Cardiac septum (tissue), 1 donor: Measurements from ENCODE around the gene MFN1. TPM values are rescaled to one million over a fixed set of nuclear protein-coding genes. Genes with fewer than 3 reads are reported as not detected.
"Not testable (repeated sequence)": the region's sequence is repeated elsewhere in the genome, so short reads cannot be mapped to it uniquely, and the experiment has no call there.

ENCODE experiments used
- DNase-seq: peaks from one replicate; pipeline ENCODE4 v3.0.0-alpha.2; 2020; ENCODE audit warnings: low spot score
- intact Hi-C: fragments of 100-400 bp; cut with DNase I; formaldehyde crosslinking; loops from one replicate; pipeline ENCODE4 v1.14.0; 2022
- long read RNA-seq: library from polyadenylated mRNA; unstranded; transcript quantifications from one replicate; pipeline ENCODE4 v2.0.0, GENCODE V29; 2021
- total RNA-seq: library from RNA; stranded (reverse); fragmentation: NEBNext Ultra II Directional; extraction: Animal tissue kit (Norgen Biotek cat#: 25700); gene quantifications from one replicate; pipeline ENCODE4 v1.2.1, GENCODE V29; 2021
- donor health status: DM: no; HTN: no; CAD: no.

The MFN1 gene
- 49.2 TPM for total RNA-seq
- long read RNA-seq, full-length matches to known transcripts, result 19 of 50 reads
- long read RNA-seq, partial matches to known transcripts, result 28 of 50 reads
- long read RNA-seq, other reads (novel, unspliced or antisense), result 3 of 50 reads

DNA sequence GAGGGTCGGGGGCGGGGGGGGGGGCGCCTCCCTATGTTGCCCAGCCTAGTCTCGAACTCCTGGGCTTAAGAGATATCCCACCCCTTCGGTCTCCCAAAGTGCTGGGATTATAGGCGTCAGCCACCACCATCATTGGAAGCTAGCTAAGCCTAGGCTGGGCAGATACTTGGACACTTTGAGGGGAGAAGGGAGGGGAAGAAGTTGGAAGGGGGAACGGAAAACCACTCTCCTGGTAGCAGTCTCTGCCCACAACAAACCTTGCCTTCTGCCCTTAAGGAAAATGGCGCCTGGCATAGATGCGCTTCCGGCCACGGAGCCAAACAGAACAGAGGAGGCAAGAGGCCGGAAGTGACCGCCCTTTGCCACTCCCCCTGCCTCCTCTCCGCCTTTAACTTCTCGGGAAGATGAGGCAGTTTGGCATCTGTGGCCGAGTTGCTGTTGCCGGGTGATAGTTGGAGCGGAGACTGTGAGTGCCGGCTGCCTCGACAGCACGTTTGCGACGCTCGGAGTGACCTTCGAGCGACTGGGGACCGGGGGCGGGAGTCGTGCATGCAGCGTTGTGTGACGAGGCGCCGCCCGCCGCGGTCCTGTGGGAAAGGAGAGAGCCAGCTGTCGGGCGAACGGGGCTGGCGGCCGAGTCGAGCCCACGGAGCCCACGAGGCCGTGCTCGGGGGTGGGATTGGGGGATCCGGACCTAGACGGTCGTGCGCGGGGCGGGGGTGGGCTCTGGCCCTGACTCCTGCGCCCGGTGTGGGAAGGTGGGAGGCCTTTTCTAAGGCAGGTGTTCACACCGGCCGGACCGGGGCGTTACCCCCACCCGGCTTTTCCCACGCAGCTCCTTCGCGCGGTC is at the start of gene MFN1:
Gene MFN1 (plus strand): TSS at position 365 of the 850 bp plus-strand sequence. CDS start 1,143 bp downstream, outside the sequence.
- intact Hi-C loops, result loop anchor here (2.0 to 5.0 kb wide), 3 partner anchors 25 to 257 kb away; partner anchors contain the start of genes ACTL6A, MRPL47, NDUFB5 and ZNF639
- peak; percentile 97 for DNase-seq

GRCh38 chr3:179297971-179298725 is 49.4 kb upstream of the MFN1 start:
- DNase-seq, result no peak
- intact Hi-C loops, result no loop called here

DNA sequence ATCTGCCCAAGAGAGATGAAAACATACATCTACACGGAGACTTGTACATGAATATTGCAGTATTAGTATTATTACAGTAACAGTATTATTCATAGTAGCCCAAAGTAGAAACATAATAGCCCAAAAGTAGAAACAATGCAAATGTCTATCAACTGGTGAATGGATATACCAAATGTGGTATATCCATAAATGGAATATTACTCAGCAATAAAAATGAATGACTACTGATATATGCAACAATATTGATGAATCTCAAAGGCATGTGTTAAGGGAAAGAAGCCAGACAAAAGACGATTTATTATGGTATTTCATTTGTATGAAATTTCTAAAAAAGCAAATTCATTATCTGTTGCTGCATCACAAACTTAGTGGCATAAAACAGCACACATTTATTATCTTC is 48.2 kb upstream of the MFN1 start:
- intact Hi-C loops, result no loop called here
- no peak for DNase-seq

DNA sequence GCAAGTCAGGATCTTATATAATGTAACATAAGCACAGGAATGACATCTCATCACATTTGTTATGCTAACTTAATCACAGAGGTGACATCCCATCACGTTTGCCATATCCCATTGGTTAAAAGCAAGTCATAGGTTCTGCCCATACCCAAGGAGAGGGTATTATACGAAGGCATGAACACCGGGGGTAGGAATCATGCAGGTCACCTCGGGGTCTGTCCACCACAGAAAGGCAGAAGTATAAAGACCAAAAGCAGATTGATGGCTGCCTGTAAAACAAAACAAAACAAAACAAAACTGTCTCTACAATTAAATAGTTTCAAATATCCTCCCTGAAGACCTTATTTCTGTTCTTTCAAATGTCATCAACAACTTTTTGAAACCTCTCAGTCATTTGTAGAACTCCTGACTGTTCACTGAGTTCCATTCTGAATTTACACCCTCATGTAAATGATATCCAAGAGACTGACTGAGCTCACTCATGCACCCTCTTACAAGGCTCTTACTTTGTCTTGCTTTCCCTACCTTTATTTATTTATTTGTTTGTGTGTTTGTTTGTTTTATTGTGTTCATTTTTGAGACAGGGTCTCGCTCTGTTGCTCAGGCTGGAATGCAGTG is 47.4 kb upstream of the MFN1 start:
- DNase-seq, result no peak
- intact Hi-C loops, result no loop called here

DNA sequence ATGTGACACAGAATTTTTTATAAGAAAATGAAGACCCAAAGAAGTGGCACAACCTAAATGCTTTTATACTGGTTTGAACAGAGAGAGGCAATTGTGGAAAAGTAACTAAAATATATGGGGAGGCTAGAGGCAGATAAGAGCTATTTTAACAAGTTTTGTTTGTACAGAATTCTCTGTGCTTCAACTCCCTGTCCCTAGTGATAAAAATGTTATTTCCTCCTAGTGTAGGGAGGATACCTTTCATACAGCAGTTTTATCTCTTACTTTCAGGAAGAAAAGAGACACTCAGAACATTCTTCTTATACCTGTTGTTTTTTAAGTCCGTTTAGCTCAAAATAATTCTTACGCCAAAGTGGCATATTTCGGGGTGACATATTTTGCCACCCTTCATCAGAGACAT is 45.9 kb upstream of the MFN1 start:
- intact Hi-C loops, result no loop called here
- DNase-seq, result no peak

GRCh38 chr3:179302111-179302510 is 45.4 kb upstream of the MFN1 start:
- intact Hi-C loops, result no loop called here

DNA sequence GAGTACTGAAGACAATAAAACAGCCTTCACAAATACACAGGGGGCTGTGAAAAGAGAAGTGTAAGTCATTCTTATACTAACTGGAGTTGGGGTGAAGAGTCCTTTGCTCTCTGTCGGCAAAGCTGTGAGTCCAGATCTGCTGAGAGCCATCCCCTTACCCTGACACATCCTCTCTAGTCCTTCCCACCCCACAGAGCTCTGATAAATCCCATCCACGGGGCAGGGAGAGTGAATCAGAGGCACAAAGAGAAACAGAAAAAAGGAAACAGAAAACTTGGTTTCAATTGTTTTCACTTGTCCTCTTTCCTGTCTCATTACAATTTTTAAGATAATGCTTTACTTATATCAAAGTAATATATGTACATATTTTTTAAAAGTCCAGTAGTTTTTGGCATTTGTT is 42.9 kb upstream of the MFN1 start:
- intact Hi-C loops, result no loop called here
- DNase-seq, result no peak

More at GRCh38 chr3:179302111-179302510, 45.4 kb upstream of the MFN1 start:
- no peak for DNase-seq

GRCh38 chr3:179307362-179307761 is 40.1 kb upstream of the MFN1 start:
- DNase-seq, intact Hi-C loops: not testable (repeated sequence)

DNA sequence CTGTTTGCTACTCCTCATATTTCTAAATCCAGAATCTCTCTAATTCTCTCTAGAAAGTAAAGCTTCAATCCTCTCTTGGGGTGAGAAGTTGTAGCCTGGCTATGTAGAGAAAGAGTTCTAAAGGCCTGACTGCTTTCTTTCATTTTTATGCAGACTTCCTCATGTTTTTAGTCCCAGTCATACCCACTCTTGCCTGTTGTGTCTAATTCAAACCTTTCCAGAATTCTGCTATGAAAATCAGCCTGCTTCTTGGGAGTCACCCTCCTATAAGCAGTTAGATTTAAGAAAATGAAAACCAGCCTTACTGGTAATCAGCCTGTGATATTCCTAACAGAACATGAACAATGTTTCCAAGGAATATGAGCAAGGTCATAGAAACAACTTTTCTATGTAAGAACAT is 39.5 kb upstream of the MFN1 start:
- no peak for DNase-seq
- intact Hi-C loops, result no loop called here

DNA sequence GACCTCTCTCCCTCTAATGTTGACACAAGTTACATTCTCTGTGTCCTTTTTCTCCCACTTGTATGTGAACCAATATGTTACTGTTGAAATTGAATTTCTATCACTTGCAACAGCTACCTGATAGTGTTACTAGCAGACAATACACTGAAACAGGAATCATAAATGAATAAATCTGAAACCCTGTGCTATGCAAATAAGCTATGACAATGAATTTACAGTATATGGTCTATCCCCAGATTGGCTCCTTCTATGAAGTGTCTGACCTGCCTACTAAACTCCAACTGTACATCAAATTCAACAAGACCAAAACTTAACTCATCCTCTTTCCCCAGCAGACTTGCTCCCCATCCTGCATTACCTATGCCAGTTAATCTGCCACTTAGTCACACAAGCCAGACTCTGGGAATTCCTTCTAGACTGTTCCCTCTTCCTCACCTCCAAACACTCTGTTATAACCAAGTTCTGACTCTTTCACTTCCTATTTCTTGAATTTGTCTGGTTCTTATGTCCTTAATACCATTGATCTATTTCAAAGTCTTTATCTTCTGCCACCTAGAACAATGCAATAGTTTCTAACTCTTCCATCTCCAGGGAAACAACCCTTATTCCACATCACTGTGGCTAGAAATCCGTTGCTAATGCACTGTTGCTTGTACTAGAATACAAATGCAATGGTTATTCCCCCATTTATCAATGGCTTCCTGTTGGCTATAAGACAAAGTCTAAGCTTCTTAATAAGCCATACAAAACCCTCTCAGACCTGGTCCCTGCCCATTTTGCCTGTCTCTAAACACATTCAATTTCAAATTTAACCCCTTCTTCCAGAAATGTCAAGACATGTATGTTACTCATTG is 38.1 kb upstream of the MFN1 start:
- DNase-seq, result no peak
- intact Hi-C loops, result no loop called here

DNA sequence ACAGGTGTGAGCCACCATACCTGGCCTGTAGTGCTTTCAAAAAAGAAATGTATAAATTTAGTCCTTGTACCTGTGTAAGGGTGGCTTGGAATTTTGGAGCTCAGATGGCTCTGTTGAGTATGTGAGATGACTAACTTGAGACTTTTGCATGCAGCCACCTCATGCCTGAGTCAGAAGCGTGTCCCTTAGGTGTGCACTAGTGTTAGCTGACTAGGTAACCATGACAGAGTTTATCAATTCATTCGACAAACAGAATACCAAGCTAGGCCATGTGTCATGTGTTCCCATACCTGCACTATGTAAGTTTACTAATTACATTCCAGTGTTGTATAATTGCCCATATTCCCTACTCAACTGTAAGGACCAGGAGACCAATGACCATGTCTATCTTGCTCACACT is 28.6 kb upstream of the MFN1 start:
- DNase-seq, result no peak
- intact Hi-C loops, result no loop called here

DNA sequence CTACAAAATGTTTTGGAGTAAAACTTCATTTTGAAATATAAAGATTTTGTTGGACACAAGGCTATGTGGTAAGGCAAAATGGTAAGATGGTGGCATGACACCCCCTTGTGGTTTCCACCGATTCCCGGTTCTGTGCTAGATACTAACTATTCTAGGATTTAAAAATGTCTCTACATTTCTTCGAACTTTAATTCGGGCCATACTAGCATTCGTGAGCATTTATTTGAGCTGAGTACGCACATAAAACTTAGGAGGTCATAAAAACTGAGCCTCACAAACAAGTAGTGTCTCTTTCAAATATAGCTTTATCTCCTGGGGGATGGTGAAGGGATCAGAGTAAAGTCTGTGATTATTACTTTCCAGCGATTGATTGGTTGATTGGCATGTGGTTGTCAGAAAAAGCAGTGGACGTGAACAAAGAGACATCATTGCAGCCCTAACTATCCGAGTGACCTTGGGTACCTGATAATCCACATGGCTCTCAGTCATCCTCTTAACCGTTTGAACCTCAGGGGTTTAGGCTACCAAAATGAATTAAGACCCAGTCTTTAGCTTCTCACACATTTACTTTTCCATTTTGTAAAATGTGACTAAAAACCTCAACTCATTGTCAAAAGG is 25.7 kb upstream of the MFN1 start:
- intact Hi-C loops, result loop anchor here (2.0 kb wide), 2 partner anchors 25 to 251 kb away; partner anchors contain the start of genes MFN1 and ZMAT3

DNA sequence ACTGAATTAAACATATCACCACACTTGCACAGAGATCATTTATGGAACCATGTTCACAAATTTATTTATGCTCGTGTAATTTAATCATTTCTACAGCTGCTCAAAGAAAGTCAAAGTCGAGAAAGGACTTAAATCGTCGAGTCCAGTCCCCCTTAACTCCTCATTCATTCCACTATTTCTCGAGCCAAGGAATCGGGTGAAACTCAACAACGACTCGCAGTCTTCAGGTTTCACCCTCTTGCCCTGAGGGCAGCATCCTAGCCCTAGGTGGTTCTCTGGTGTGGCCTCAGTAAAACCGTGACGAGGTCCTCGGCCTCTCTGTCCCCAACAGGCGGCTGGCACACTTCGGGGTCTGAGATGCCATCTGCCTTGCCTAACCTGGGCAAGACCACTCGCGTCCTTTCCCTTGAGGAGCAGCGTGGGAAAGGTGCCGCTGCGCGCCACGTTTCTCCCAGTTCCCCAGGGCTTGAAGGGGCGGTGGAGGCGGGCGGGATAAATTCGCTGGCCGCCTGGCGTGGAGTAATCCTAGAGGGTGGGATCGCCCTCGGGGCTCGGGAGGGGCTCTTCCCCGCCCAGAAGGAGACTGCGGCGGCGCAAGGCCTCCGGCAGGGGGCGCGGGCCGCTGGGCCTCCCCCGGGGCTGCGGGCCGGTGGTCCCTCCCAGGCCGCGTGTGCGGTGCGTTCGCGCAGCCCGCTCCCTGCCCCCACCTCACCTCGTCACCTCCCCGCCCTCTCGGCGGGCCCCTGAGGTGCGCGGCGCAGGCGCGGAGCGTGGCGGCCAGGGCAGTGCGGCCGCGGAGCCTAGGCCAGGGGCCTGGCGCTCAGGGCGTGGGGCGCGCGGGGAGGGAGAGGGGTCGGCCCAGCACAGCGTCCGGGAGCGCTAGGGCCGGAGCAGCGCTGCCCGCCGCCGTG is 25.0 kb upstream of the MFN1 start, which contains the start of gene ZNF639:
Gene ZNF639 (plus strand): TSS at position 746 of the 911 bp plus-strand sequence. CDS start 5,263 bp downstream, outside the sequence.
- DNase-seq, result peak; percentile 88
- intact Hi-C loops, result loop anchor here (1.0 to 2.0 kb wide), 2 partner anchors 24 to 174 kb away; partner anchors contain the start of genes MFN1 and PIK3CA

More for the DNA sequence above, 25.7 kb upstream of the MFN1 start:
- DNase-seq, result no peak

DNA sequence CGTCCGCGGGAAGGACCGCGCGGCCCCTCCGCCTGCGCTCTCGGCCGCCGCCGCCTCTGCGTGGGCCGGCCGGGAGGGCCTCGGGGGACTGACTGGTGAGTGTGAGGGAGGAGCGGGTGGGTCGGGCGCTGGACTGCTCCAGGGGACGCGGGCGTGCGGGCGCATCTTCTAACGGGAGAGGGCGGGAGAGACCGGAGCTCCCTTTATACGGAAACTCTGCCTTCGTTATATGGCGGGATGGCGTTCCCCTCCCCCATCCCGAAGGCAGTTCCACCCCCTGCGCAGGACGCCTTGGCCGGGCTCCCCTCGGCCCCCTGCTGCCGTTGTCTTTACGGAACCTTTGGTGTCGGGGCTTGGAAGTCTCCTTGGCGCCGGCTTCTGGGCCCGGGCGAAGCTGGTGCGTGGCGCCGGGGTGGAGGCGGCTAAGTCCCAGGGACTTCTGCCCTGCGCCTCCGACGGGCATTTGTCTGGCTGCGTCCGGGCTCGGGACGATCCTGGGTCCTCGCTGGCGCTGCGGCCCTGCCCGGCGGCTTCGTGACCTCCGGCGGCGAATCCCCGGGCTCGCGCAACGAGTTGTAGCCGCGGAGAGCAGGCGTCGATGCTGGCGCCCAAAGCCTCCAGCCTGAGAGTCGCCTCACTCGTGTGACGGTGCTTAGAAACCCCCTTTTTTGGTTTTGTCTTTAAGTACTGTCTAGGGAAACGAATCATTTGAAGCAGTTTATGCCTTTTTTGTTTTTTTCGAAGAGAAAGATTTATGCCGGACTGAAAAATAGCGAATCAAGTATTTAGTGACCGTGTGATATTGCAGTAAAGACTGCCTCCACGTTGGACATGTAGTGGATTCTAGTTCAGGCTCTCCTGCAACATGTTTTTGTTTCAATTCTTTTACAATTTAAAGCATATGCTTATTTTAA is 24.1 kb upstream of the MFN1 start:
- DNase-seq, result peak; percentile 86
- intact Hi-C loops, result loop anchor here (1.0 to 2.0 kb wide), 2 partner anchors 23 to 175 kb away; partner anchors contain the start of genes MFN1 and PIK3CA

GRCh38 chr3:179324270-179324754 is 23.2 kb upstream of the MFN1 start:
- intact Hi-C loops, result no loop called here

DNA sequence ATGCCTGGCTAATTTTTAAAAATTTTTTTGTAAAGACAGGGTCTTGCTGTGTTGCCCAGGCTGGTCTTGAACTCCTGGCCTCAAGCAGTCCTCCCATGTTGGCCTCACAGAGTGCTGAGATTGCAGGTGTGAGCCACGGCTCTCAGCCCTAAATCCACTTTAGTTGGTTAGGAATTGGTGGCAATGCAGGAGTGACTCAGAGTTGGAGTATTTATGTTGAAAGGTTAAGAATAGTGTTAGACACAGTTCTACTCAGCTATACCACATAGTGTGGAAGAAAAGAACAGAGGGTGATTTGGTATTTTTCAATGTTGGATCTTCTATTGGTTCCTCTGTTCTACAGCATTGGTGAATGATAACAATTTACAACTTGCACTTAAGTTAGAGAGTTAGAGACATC is 17.1 kb upstream of the MFN1 start:
- no peak for DNase-seq
- intact Hi-C loops, result no loop called here

More at GRCh38 chr3:179324270-179324754, 23.2 kb upstream of the MFN1 start:
- no peak for DNase-seq
